Measurements from ENCODE around the gene SOX5. TPM values are rescaled to one million over a fixed set of nuclear protein-coding genes. Genes with fewer than 3 reads are reported as not detected.

The SOX5 gene
- polyA plus RNA-seq, 1 experiment = 0.13 TPM

- CTCF ChIA-PET = no interaction called here
- POLR2A ChIA-PET = no interaction called here
- Histone ChIP-seq H3K36me3 (ENCODE audit: control insufficient read depth, insufficient read depth, low read length) (no peaks in the 10 kb centered on the region), H3K4me3 (ENCODE audit: low read depth, low read length) (no peak overlapping the region), H3K27me3 (ENCODE audit: control insufficient read depth, insufficient read depth, low read length) (no peaks in the 10 kb centered on the region)
- TF ChIP-seq, protein P1, sequence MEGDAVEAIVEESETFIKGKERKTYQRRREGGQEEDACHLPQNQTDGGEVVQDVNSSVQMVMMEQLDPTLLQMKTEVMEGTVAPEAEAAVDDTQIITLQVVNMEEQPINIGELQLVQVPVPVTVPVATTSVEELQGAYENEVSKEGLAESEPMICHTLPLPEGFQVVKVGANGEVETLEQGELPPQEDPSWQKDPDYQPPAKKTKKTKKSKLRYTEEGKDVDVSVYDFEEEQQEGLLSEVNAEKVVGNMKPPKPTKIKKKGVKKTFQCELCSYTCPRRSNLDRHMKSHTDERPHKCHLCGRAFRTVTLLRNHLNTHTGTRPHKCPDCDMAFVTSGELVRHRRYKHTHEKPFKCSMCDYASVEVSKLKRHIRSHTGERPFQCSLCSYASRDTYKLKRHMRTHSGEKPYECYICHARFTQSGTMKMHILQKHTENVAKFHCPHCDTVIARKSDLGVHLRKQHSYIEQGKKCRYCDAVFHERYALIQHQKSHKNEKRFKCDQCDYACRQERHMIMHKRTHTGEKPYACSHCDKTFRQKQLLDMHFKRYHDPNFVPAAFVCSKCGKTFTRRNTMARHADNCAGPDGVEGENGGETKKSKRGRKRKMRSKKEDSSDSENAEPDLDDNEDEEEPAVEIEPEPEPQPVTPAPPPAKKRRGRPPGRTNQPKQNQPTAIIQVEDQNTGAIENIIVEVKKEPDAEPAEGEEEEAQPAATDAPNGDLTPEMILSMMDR (IDR thresholded peaks at IDR 0.05; ENCODE audit: insufficient read depth, low read depth, low read length) = no peak
- no peak for DNase-seq (ENCODE audit: low read depth)
Observed at GRCh38 chr12:23617749-23618148, 331.7 kb downstream of the SOX5 start.

DNA sequence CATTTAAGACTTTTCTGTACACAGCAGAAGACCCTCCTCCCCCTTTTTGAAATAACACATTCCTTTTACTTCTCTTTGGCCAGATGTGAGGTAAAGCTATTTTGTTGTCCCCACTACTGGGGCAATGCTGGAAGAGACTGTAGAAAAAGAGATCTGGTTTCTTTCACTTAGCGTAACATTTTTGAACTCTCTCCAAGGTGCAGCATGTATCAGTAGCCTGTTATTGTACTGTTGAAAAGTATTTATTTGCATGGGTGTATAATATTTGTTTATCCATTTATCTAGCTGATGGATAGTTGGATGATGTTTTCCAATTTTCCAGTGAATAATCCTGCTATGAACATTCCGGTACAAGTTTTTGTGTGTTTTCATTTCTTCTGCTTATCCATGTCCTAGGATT is 335.2 kb downstream of the SOX5 start:
- CTCF ChIA-PET = no interaction called here
- Histone ChIP-seq H3K36me3 (ENCODE audit: control insufficient read depth, insufficient read depth, low read length) (no peaks in the 10 kb centered on the region), H3K27me3 (ENCODE audit: control insufficient read depth, insufficient read depth, low read length) (no peaks in the 10 kb centered on the region), H3K4me3 (ENCODE audit: low read depth, low read length) (no peak overlapping the region)
- POLR2A ChIA-PET = no interaction called here
- TF ChIP-seq, protein P1 (IDR thresholded peaks at IDR 0.05; ENCODE audit: insufficient read depth, low read depth, low read length) = no peak
- DNase-seq (ENCODE audit: low read depth) = no peak

DNA sequence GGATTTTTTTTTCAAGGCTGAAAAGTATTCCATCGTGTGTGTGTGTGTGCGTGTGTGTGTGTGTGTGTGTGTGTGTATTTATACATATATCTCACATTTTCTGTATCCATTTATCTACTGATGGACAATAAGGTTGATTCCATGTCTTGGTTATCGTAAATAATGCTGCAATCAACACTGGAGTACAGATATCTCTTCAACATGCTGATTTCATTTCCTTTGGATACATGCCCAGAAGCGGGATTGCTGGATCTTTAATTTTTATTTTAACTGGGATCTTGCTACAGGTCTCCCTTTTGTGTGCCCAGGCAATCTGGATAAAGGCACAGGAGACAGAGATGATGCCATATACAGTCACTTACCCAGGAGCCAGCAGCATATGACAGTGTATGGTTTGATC is 338.1 kb downstream of the SOX5 start:
- Histone ChIP-seq H3K4me3 (ENCODE audit: low read depth, low read length) (no peak overlapping the region), H3K36me3 (ENCODE audit: control insufficient read depth, insufficient read depth, low read length) (no peaks in the 10 kb centered on the region), H3K27me3 (ENCODE audit: control insufficient read depth, insufficient read depth, low read length) (no peaks in the 10 kb centered on the region)
- no peak for DNase-seq (ENCODE audit: low read depth)
- TF ChIP-seq, protein P1 (IDR thresholded peaks at IDR 0.05; ENCODE audit: insufficient read depth, low read depth, low read length) = no peak
- CTCF ChIA-PET = no interaction called here
- POLR2A ChIA-PET = no interaction called here

DNA sequence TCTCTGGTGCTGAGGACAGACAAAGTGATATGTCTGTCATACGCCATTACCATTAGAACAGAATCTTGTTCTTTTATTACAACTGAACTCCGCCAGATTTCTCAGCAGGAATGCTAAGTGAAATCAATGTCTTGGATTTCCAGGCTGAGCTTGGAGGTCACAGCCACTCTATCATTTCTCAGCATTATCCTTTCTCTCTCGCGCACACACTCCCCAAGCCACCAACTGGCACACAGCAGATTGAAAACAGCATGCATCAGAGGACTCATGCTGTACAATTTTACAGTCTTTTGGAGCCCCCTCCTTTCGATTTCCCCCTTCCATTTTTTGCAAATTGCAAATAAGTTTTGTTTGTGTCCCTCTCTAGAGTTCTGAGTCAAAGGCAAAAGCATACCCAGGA is 348.6 kb downstream of the SOX5 start:
- no peak overlapping the region for H3K4me3 ChIP-seq (ENCODE audit: low read depth, low read length)
- POLR2A ChIA-PET = no interaction called here
- H3K27me3 ChIP-seq (ENCODE audit: control insufficient read depth, insufficient read depth, low read length) = no peaks in the 10 kb centered on the region
- TF ChIP-seq, protein P1 (IDR thresholded peaks at IDR 0.05; ENCODE audit: insufficient read depth, low read depth, low read length) = no peak
- DNase-seq (ENCODE audit: low read depth) = no peak
- CTCF ChIA-PET = no interaction called here
- no peaks in the 10 kb centered on the region for H3K36me3 ChIP-seq (ENCODE audit: control insufficient read depth, insufficient read depth, low read length)

DNA sequence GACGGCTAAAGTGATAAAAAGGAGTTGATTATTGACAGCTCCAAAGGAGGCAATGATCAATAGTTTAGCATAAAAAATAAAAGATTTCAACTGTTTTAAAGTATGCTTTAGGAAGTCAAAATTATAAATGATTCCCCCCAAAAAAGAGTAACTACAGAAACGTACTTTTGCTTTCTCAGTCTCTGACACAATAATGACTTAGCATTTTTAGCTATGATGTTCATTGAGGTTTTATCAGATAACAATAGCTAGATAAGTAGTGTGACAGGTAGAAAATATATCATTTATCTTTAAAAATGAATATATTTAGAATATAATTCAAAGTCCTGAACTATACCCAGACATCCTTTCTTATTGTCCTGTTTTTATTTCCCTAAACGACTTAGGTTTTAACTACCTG is 352.9 kb downstream of the SOX5 start:
- TF ChIP-seq, protein P1 (IDR thresholded peaks at IDR 0.05; ENCODE audit: insufficient read depth, low read depth, low read length) = no peak
- ChIA-PET POLR2A (no interaction called here), CTCF (no interaction called here)
- Histone ChIP-seq H3K4me3 (ENCODE audit: low read depth, low read length) (no peak overlapping the region), H3K27me3 (ENCODE audit: control insufficient read depth, insufficient read depth, low read length) (no peaks in the 10 kb centered on the region), H3K36me3 (ENCODE audit: control insufficient read depth, insufficient read depth, low read length) (no peaks in the 10 kb centered on the region)
- DNase-seq (ENCODE audit: low read depth) = no peak

Measured in BJ (cell line).